Smooth muscle cell of the umbilical artery (primary cell): Measurements from ENCODE around the gene SKA3. TPM values are rescaled to one million over a fixed set of nuclear protein-coding genes. Genes with fewer than 3 reads are reported as not detected.

Experiments
- total RNA-seq: library from RNA; depleted of rRNA; stranded (reverse); fragments of >200 nt; gene quantifications from 2 replicates; pipeline ENCODE4 v1.2.3, GENCODE V29; 2014

SKA3 gene
- 2.7 and 4.4 TPM in 2 replicates for total RNA-seq

DNA sequence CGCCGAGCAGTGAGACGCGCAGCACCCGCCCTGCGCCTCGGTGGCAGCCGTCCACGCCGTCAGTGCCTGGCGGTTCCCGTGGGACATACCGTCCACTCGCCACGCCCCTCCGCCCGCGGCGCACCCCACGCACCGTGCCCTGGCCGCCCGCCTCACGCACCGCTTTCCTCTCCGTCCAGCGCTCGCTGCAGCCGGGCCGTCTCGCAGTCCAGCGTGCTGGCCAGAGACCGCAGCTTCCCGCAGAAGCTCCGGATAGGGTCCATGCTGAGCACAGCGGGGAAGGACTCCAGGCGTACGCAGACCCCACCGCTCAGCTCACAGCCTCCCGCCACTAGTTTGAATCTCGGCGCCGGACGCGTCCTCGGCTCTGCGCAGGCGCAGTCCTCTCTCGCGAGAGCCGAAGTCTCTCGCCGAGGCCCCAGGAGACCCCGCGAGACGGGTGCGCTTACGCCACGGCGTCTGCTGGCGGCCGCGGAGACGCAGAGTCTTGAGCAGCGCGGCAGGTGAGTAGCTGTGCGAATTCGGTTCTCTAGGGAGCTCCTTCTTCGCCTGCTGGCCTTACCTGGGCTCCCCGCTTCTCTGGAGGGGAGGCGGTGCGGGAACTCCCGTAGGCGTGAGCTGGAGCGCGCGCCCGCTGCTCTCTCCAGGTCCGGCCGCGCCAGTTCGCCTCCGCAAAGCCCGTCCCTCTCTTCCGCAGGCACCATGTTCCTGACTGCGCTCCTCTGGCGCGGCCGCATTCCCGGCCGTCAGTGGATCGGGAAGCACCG, at the start of gene SKA3, which contains the start of gene MRPL57:
TSS of gene SKA3 (minus strand) at position 338 of the 767 bp plus-strand sequence. CDS start at position 263, 75 bp downstream.
TSS of gene MRPL57 (plus strand) at position 444 of the 767 bp plus-strand sequence. CDS start at position 703, 259 bp downstream.

Other genes starting within 250 kb of the SKA3 start
- gene LATS2, start 115.0 kb downstream of the SKA3 start, total RNA-seq = 8.0 and 25.3 TPM in 2 replicates
- gene SAP18, start 36.4 kb downstream of the SKA3 start, total RNA-seq = 30.9 and 34.2 TPM in 2 replicates
- 11.6 and 16.0 TPM in 2 replicates for gene MRPL57, start 106 bp upstream of the SKA3 start, total RNA-seq